K562 (cell line): ENCODE results near the gene OR2F2. TPM values are rescaled to one million over a fixed set of nuclear protein-coding genes. Genes with fewer than 3 reads are reported as not detected.

Source experiments
- ATAC-seq: fragments of 200-7000 bp; cut with Tn5 transposase; 3 replicates; pipeline ENCODE4 v1.9.1; 2020; ENCODE audit warnings: moderate library complexity
- BruUV-seq: library from RNA; stranded (reverse); fragments of 400-500 nt; replicated peaks from 2 replicates; lab custom pipeline; 2021; lab: Mats Ljungman, UMichigan
- CTCF ChIA-PET: fragments of 300-600 bp; formaldehyde crosslinking; extraction: SDS; loops from one replicate; lab custom pipeline; 2021; ENCODE audit warnings: low intra/inter-chr PET ratio; lab: Yijun Ruan, JAX
- POLR2A ChIA-PET: fragments of 300-600, 350-650 bp; sonication (Branson Sonifier 250); formaldehyde crosslinking; extraction: SDS; loops from one replicate; lab custom pipeline; 2021; ENCODE audit warnings: antibody characterized with exemption, inconsistent platforms; lab: Yijun Ruan, JAX
- DNase-seq, 4 experiments: peaks; one replicate each; pipeline versions ENCODE4 v3.0.0 to v3.0.0-alpha.2; 2011 to 2018; ENCODE audit warnings: low spot score in 3 of 4, mixed read lengths in 3 of 4; ENCODE audit errors: extremely low read depth in 1 of 4
- FAIRE-seq: peaks from 2 replicates; lab custom pipeline; 2011; peaks lifted over from hg19 to GRCh38; lab: Jason Lieb, UNC
- H2AFZ ChIP-seq: 2 replicates; pipeline ENCODE4 v1.6.0; 2011; ENCODE audit warnings: low read depth, low read length, control low read depth, inconsistent platforms
- H3K27ac ChIP-seq: fragments of 200-600 bp; 3 replicates; pipeline ENCODE4 v1.8.0; 2011; ENCODE audit warnings: low read depth, mild to moderate bottlenecking, control low read depth, inconsistent platforms, low read length, moderate library complexity, mixed read lengths; ENCODE audit errors: extremely low read depth
- H3K27me3 ChIP-seq, 2 experiments: fragments of 300-600 bp in 1 of 2; 2 replicates in 1 of 2; 3 replicates in 1 of 2; pipeline versions ENCODE4 v1.6.0 to v1.8.0; 2011; ENCODE audit warnings: inconsistent platforms in 2 of 2, low read length in 2 of 2, mild to moderate bottlenecking in 1 of 2, mixed read lengths in 1 of 2, moderate library complexity in 1 of 2; ENCODE audit not compliant: control insufficient read depth in 2 of 2, insufficient read depth in 2 of 2
- H3K36me3 ChIP-seq: fragments of 300-600 bp; 3 replicates; pipeline ENCODE4 v1.8.0; 2011; ENCODE audit warnings: mild to moderate bottlenecking, low read length, inconsistent platforms; ENCODE audit not compliant: control insufficient read depth, insufficient read depth
- H3K4me1 ChIP-seq, 2 experiments: fragments of 200-600 bp in 1 of 2; replicated peaks in 1 of 2; 2 replicates in 1 of 2; 3 replicates in 1 of 2; pipeline versions ENCODE4 v1.5.1 to v1.8.0; 2011; ENCODE audit warnings: inconsistent platforms in 2 of 2, low read length in 2 of 2, mild to moderate bottlenecking in 1 of 2, mixed read lengths in 1 of 2, moderate library complexity in 1 of 2; ENCODE audit not compliant: control insufficient read depth in 2 of 2, insufficient read depth in 2 of 2
- H3K4me2 ChIP-seq: 2 replicates; pipeline ENCODE4 v1.6.1; 2011; ENCODE audit warnings: low read length, control low read depth, inconsistent platforms, mixed read lengths; ENCODE audit not compliant: insufficient read depth
- H3K4me3 ChIP-seq: fragments of 200-600 bp; sonication (generic), shearing (Covaris generic); 2 replicates; pipeline ENCODE4 v1.5.1; 2016; ENCODE audit warnings: control low read depth, inconsistent platforms
- H3K79me2 ChIP-seq: fragments of 200-600 bp; 3 replicates; pipeline ENCODE4 v1.8.0; 2011; ENCODE audit warnings: low read length, inconsistent platforms; ENCODE audit not compliant: control insufficient read depth, insufficient read depth
- H3K9ac ChIP-seq, 2 experiments: 2 replicates each; pipeline versions ENCODE4 v1.6.0 to v1.6.1; 2011; ENCODE audit warnings: low read depth in 2 of 2, low read length in 2 of 2, control low read depth in 1 of 2, inconsistent platforms in 1 of 2, mild to moderate bottlenecking in 1 of 2, mixed read lengths in 1 of 2; ENCODE audit not compliant: insufficient read depth in 1 of 2
- H3K9me1 ChIP-seq: one replicate; pipeline ENCODE4 v1.6.0; 2011; ENCODE audit warnings: inconsistent platforms, mild to moderate bottlenecking, low read length, moderate library complexity; ENCODE audit not compliant: control insufficient read depth, insufficient read depth
- H3K9me3 ChIP-seq: replicated peaks from 2 replicates; pipeline ENCODE4 v1.5.1; 2011; ENCODE audit warnings: low read depth, low read length, inconsistent platforms; ENCODE audit not compliant: control insufficient read depth, insufficient read depth
- H4K20me1 ChIP-seq: replicated peaks from 2 replicates; pipeline ENCODE4 v1.6.1; 2011; ENCODE audit warnings: low read length, inconsistent platforms, mixed read lengths; ENCODE audit not compliant: control insufficient read depth, insufficient read depth
- ADNP ChIP-seq: fragments of 200-800 bp; sonication (Bioruptor generic); IDR thresholded peaks from 2 replicates; pipeline ENCODE4 v1.6.1; 2016; ENCODE audit warnings: missing genetic modification characterization, missing compliant biosample characterization
- E2F5 ChIP-seq: sonication (generic); formaldehyde crosslinking; IDR thresholded peaks from 2 replicates; pipeline ENCODE4 v1.8.0; 2022; ENCODE audit warnings: mild to moderate bottlenecking, missing genetic modification reagents
- E4F1 ChIP-seq: fragments of 250-450 bp; sonication (Bioruptor Pico); IDR thresholded peaks from 2 replicates; pipeline ENCODE4 v1.5.0; 2021; ENCODE audit warnings: mild to moderate bottlenecking, borderline replicate concordance
- ELF1 ChIP-seq: fragments of 200-800 bp; sonication (Bioruptor generic); IDR thresholded peaks from 2 replicates; pipeline ENCODE4 v1.6.1; 2016; ENCODE audit warnings: missing genetic modification characterization, missing compliant biosample characterization
- JUN ChIP-seq, 2 experiments: sonication (generic) in 1 of 2; formaldehyde crosslinking in 1 of 2; IDR thresholded peaks; 2 replicates each; pipeline versions ENCODE4 v1.6.1 to v1.8.0; 2012 to 2022; ENCODE audit warnings: borderline replicate concordance in 2 of 2, mild to moderate bottlenecking in 2 of 2, improper control_type of control experiment in 1 of 2, low read depth in 1 of 2, low read length in 1 of 2, missing genetic modification reagents in 1 of 2
- PKNOX1 ChIP-seq: fragments of 450-650 bp; IDR thresholded peaks from 2 replicates; pipeline ENCODE4 v1.6.1; 2016
- SMAD2 ChIP-seq: fragments of 150-350 bp; IDR thresholded peaks from 2 replicates; pipeline ENCODE4 v1.6.1; 2014; ENCODE audit warnings: low read depth, mild to moderate bottlenecking, low read length
- ZBTB17 ChIP-seq: fragments of 450-650 bp; formaldehyde crosslinking; IDR thresholded peaks from 2 replicates; pipeline ENCODE4 v1.4.0; 2020; ENCODE audit warnings: mild to moderate bottlenecking
- ZNF707 ChIP-seq: fragments of 250-450 bp; sonication (Bioruptor Pico); conservative IDR thresholded peaks from 2 replicates; pipeline ENCODE4 v1.8.0; 2022; ENCODE audit warnings: inconsistent platforms, mild to moderate bottlenecking, moderate library complexity
- WGBS: fragments of 100-300 bp; shearing (Covaris generic); methylation state at CpG from one replicate; pipeline ENCODE4 v1.1.6; 2016; ENCODE audit warnings: low coverage, mixed read lengths; ENCODE audit not compliant: insufficient coverage; ENCODE audit errors: missing lambda C conversion rate; 5-methylcytosine and 5-hydroxymethylcytosine counted together
- in situ Hi-C: fragments of 300-500 bp; cut with MboI; formaldehyde crosslinking; loops from 4 replicates; pipeline ENCODE4 v1.15.0; 2018; ENCODE audit warnings: inconsistent platforms, mixed read lengths
- intact Hi-C: fragments of 100-400 bp; cut with micrococcal nuclease; formaldehyde crosslinking; loops from 2 replicates; pipeline ENCODE4 v1.14.2; 2022
- polyA plus RNA-seq, 8 experiments: library from polyadenylated mRNA; depleted of rRNA in 4 of 8; stranded (reverse) in 5 of 8; unstranded in 3 of 8; fragments of >200 nt; fragmentation: Nextera tagmentation in 2 of 8; fragmentation: Illumina TruSeq in 1 of 8; extraction: Ambion mirVana in 2 of 8; extraction: Trizol in 1 of 8; gene quantifications; 2 replicates each; pipeline versions ENCODE4 v1.2.1 to v1.2.3, GENCODE V29; 2011 to 2014; ENCODE audit warnings: inconsistent platforms in 1 of 8, missing spikeins in 1 of 8
- total RNA-seq, 7 experiments: library from RNA; depleted of rRNA in 6 of 7; stranded (reverse); fragments of >200 nt in 6 of 7; fragmentation: Illumina TruSeq in 2 of 7; extraction: Trizol in 2 of 7; gene quantifications; 2 replicates each; pipeline versions ENCODE4 v1.2.1 to v1.2.3, GENCODE V29; 2011 to 2021; ENCODE audit warnings: low replicate concordance in 1 of 7
- TF ChIP-seq, protein P1 (sequence below): fragments of 250-450 bp; sonication (Bioruptor Pico); IDR thresholded peaks from 2 replicates; pipeline ENCODE4 v1.8.0; 2022; ENCODE audit warnings: inconsistent platforms, mild to moderate bottlenecking, moderate library complexity, borderline replicate concordance
- TF ChIP-seq, protein P2 (sequence below): fragments of 250-450 bp; sonication (Bioruptor Pico); IDR thresholded peaks from 2 replicates; pipeline ENCODE4 v1.8.0; 2022; ENCODE audit warnings: inconsistent platforms

Gene OR2F2
- total and polyA plus RNA-seq, 9 of the 15 experiments (the other 6 are each of a cell fraction or from before 2014, with no cell fraction given) = not detected

GRCh38 chr7:143906895-143907294, 28.1 kb upstream of the OR2F2 start (continued):
- no peak for TF ChIP-seq ZNF707 (CRISPR knock-in tag)
- TF ChIP-seq PKNOX1 = no peak
- TF ChIP-seq SMAD2 = no peak
- TF ChIP-seq, protein P1, sequence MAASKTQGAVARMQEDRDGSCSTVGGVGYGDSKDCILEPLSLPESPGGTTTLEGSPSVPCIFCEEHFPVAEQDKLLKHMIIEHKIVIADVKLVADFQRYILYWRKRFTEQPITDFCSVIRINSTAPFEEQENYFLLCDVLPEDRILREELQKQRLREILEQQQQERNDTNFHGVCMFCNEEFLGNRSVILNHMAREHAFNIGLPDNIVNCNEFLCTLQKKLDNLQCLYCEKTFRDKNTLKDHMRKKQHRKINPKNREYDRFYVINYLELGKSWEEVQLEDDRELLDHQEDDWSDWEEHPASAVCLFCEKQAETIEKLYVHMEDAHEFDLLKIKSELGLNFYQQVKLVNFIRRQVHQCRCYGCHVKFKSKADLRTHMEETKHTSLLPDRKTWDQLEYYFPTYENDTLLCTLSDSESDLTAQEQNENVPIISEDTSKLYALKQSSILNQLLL (CRISPR knock-in tag) = no peak
- TF ChIP-seq ELF1 (tag) = no peak

DNA sequence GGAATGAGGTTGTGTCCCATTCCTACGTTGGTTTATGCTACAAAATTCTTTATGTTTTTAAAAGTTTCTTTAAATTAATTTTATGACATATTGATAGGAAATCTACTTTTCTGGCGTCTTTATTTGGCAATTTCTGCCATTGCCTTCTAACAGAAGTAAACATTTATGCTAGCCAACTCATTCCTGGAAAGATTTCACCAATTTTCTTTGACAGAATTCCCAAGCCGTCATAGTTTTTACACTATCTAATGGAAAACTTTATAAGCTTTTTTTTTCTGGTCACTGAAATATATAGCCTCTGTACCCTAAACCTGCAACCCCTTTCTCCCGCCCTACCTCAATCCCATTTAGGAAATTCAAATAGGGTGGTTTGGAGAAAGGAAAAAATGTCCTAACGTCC, 26.9 kb upstream of the OR2F2 start:
- Histone ChIP-seq H3K27me3 (peaks cover 8 to 10% of the 10 kb centered on the region in 2 experiments; a peak in 4 of 5 replicates), H3K79me2 (no peaks in the 10 kb centered on the region), H2AFZ (no peak overlapping the region), H3K9me3 (no peaks in the 10 kb centered on the region), H3K27ac (no peak overlapping the region), H3K4me2 (no peak overlapping the region), H4K20me1 (no peaks in the 10 kb centered on the region), H3K9ac (no peak overlapping the region), H3K9me1 (no peaks in the 10 kb centered on the region), H3K36me3 (no peaks in the 10 kb centered on the region), H3K4me1 (no peaks in the 10 kb centered on the region; a peak in 3 of 5 replicates), H3K4me3 (no peak overlapping the region)
- ChIA-PET CTCF (interaction anchor here (0.6 kb wide), 1 partner anchor 12 kb away, joined by 4 read pairs; no protein-coding TSS in a partner anchor), POLR2A (no interaction called here)
- DNase-seq (no peak), FAIRE-seq (no peak), ATAC-seq (no peak)
- BruUV-seq = no TSS peak
- 1% methylated on average over 5 of the region's 5 CpGs for WGBS
- in situ Hi-C loops (no loop called here), intact Hi-C loops (loop anchor here (10.0 kb wide), 1 partner anchor 497 kb away; the partner anchor contains the start of gene NOBOX)
- TF ChIP-seq, protein P2, sequence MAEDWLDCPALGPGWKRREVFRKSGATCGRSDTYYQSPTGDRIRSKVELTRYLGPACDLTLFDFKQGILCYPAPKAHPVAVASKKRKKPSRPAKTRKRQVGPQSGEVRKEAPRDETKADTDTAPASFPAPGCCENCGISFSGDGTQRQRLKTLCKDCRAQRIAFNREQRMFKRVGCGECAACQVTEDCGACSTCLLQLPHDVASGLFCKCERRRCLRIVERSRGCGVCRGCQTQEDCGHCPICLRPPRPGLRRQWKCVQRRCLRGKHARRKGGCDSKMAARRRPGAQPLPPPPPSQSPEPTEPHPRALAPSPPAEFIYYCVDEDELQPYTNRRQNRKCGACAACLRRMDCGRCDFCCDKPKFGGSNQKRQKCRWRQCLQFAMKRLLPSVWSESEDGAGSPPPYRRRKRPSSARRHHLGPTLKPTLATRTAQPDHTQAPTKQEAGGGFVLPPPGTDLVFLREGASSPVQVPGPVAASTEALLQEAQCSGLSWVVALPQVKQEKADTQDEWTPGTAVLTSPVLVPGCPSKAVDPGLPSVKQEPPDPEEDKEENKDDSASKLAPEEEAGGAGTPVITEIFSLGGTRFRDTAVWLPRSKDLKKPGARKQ = no peak
- no peak for TF ChIP-seq E4F1 (CRISPR knock-in tag)
- no peak for TF ChIP-seq E2F5 (CRISPR knock-in tag)
- TF ChIP-seq ADNP (tag) = no peak
- no peak for TF ChIP-seq ZBTB17 (CRISPR knock-in tag)
- TF ChIP-seq JUN (IDR thresholded peaks at IDR 0.05; ENCODE audit: borderline replicate concordance, low read depth, low read length) = no peak
- TF ChIP-seq JUN (CRISPR knock-in tag; IDR thresholded peaks at IDR 0.05; ENCODE audit: borderline replicate concordance) = no peak
